Activated CD4-positive, CD25-positive, alpha-beta regulatory T cell treated with anti-CD3 and anti-CD28 coated beads, Interleukin-2, amount 50 U/mL, for 16 hours (primary cell): ENCODE results near the gene HPSE2.
"Not testable (repeated sequence)": the region's sequence is repeated elsewhere in the genome, so short reads cannot be mapped to it uniquely, and the experiment has no call there.

Experiments
- DNase-seq: peaks from one replicate; pipeline ENCODE4 v3.0.0-alpha.2; 2020; ENCODE audit warnings: low read depth, low spot score

Gene HPSE2

DNA sequence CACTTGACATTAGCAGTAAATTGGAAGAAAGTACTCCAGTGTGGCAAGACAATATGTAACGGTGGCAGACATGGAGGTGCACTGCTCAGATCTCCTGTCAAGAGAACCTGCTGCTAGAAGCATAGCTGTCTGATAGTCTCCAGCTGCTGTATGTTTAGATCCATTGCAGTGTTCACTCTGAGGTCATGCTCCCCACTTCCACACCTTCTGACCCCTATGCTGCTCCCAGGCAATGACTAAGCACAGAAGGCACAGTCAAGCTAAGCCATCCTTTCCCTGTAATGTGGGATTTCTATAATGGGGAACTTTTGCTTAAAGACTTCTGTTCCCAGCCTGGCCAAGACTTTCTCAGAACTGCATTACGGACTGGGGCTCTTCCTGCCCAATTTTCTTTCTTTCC, 315.8 kb downstream of the HPSE2 start:
- no peak for DNase-seq

DNA sequence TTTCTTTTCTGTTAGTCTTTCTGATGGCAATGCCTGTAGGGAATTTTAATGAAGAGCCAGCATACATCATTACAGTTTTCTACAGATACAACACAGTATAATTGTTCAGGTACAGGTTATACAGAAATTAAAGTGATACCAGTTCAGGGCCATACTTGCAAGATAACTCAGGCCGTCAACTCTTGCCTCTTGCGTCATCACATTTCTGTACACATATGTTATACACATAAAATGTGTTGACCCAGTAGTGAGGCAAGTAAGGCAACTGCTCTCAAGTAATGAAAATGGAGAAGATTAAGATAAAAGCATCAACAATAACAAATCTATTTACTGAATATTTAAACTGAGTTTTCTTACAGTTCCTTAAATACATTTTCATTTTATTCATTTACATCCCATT, 317.8 kb downstream of the HPSE2 start:
- DNase-seq: no peak

DNA sequence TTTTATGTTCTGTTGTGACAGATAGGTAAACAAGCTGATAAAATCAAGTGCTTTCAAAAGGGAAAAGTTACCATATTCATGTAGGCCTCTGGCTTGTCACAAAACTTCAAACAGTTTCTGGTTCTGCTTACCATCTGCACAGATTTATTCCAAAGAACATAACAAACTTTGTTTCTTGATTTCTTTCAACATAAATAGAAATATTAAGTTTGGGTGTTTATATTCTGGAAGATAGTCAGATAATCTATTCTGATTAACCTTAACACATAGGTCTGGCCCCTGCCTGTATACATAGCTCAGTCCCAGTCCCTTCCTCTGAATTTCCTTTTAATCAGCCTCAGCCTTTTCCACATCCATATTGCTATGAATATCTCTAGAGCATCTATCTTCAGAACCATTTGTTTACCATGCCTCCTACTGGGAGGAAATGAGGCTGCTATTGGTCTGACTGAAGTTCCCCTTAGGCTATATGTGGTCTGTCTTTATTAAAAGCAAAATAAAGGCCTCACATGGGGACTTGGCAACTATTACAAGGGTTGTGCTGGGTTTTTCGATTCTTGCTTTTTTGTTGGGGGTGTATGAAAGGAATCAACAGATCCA, 319.0 kb downstream of the HPSE2 start:
- DNase-seq: no peak

DNA sequence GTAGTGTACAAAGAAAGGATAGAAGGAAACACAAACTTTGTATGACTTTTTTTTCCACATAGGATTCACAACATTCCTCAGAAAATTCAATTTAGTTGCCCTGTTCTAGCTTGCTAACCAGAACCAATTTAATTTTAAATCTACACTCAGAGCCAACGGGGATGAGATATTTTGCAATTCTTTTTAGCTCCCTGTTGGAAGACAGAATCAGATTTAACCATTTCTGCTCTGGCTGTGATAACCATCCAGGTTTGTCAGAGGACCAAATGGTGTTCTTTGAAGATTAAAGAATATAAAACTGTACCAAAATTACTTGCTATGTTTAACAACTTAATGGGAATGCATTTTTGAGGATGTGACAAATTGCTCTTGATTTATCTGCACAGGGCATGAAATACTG, 319.7 kb downstream of the HPSE2 start:
- DNase-seq: no peak

DNA sequence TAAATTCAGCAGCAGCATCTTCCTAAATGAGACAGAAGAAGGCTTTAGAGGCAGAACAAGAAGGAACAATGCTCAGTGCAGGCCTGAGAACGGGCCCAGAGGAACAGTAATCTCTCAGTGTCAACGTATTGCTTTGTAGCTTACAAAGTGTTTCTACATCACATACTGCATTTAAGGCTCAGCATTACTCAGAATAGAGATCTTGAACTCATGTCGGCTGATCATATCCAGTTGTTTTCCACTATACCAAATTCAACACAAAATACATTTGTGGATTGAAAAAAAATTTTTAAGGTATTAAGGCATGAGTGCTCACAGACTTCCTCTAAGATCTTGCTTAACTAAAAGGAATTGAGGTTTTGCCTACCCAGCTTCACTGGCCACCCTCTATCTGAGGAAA, 325.1 kb downstream of the HPSE2 start:
- no peak for DNase-seq

DNA sequence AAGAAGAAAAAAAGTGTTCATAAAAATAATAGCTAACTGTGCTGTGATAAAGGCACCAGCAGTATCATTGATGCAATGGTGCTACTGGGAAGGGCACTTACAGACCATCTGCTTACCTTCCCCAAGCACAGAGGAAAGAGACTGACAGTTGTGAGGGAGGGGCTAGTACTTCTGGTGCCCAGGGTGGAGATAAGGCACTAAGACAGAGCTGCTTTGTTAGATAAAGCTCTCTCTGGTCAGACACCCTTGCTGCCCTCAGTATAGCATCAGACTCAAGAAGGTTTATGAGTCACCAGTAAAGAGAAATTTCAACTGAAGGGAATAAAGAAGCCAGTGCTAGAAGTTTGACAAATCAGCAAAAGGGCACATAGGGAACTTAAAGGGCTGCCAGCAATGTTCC, 325.6 kb downstream of the HPSE2 start:
- no peak for DNase-seq

DNA sequence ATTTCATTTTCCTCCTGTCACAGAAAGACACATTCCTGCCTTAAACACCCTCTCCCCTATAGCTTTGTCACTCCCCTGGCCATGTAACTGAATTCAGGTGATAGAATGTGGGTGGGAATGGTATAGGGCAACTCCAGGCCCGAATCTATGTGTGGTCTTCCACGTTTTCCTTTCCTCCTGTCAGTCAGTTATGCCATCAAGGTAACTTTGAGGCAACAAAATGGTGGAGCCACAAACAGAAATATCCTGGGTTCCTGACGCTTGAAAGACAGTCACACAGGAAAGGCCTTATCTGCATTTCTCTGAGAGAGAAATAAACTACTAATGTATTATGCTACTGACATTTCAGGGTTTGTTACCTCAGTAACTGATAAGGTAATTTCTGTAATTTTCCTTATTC, 326.8 kb downstream of the HPSE2 start:
- DNase-seq: no peak

DNA sequence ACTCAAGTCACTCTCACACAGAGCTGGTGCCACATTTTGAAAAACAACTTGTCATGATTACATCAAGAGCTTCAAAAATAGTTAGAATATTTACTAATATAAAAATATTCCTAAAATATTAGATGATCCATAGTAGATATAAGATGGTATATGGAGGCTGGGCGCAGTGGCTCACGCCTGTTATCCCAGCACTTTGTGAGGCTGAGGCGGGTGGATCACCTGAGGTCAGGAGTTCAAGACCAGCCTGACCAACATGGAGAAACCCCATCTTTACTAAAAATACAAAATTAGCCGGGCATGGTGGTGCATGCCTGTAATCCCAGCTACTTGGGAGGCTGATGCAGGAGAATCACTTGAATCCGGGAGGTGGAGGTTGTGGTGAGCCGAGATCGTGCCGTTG, 327.4 kb downstream of the HPSE2 start:
- DNase-seq: not testable (repeated sequence)

DNA sequence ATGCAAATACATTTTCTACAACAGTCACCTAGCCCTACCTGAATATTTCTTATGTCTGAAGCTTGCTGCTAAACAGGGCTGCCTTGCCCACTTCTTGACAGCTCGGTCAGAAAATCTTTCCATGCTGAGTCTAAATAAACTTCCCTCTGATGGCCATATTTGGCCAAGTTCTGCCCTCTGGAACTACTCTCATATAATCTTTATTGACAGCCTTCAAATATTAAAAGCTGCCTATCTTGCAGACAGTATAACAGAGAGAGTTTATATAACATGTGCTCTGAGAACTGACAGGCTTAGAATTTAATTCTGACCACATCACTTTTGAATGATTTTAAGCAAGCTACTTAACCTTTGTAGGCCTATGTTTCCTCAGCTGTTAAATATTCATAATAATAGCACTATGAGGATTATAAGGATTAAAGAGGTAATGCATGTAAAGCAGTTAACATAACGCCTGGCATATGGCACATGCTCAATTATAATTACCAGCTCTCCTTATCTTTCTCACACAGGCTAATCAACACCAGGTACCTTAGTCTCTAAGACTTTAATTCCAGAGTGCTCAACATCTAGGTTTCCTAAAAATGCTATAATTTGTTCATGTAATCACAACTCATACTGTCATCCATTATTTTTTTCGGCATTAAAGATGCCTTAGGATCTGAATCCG, 334.1 kb downstream of the HPSE2 start:
- no peak for DNase-seq

DNA sequence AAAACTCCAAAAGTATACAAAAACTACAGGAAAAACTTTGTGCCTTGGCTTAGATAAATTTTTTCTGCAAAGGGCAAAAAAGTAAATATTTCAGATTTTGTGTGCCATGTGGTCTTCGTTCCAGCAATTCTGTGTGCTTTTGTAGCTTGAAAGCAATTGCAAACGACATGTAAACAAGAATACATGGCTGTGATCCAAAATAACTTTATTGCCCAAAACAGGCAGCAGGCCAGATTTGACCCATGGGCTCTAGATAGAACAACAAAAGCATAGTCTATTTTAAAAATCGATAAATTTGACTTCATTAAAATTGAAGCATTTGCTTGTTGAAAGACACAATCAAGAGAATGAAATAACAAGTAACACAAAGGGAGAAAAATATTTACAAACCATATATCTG, 336.6 kb downstream of the HPSE2 start:
- DNase-seq: no peak

DNA sequence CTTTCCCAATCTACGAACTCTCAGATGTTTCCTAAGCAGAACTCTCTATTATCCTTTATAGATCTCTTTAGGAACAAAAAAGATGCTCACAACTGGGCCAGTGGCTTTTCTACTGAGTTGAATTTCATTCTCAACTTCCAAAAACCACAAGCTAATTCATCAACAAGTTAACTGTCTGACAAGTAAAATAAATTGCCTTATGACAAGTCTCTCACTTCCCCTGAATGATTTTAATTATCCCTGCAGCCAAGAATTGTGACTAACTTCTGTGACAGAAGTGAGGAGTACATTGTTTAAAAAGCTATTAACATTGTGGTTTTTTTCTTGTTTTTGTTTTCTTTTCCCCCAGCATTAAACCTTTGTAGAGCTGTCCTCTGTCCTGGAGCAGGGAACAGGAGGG, 343.1 kb downstream of the HPSE2 start:
- DNase-seq: no peak

DNA sequence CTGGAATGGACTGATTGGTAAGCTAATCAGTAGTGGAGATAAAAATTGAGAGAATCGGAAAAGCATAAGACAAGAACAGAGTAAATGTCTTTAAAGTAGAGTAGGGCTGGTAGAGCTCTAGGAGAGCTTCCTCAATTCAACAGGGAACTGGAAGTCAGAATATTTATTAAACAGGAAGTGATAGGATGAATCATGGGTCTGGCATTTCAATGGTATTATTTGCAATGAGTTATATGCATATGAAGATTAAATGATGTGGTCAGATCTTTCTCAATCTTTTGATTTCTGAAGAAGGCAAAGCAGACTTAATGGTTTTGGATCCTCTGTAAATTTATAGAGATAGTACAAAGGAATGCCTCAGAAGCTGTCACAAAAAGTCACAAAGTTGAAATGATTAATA, 349.0 kb downstream of the HPSE2 start:
- no peak for DNase-seq

DNA sequence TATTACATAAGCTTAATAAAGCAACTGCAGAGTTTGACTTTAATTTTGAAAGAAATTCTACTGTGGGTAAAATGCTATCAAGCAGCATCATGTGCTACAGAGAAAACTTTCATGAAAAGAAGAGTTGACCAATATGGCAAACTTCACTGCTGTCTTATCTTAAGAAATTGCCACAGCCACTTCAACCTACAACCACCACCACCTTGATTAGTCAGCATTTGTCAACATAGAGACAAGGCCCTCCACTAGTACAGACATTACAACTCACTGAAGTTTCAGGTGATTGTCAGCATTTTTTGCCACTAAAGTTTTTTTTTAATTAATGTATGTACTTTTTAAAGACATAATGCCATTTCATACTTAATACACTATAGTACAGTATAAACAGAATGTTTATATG, 350.3 kb downstream of the HPSE2 start:
- no peak for DNase-seq

DNA sequence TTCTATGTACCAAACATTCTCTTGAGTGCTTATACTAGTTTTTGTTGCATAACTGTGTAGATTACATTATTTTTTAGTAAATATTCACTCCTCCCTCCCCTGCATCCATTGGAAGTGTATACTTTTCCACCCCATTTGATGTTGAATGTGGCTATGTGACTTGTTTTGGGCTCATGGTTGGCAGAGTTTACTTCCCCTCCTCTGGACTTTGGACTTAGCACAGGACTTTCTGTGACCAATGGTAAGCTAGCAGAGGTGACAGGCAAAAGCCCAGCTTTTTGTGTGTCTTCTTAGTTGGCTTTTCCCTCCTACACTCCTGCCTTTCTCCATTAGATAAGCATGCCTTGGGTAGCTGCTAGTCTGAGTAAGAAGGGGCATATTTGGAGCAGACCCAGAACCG, 353.9 kb downstream of the HPSE2 start:
- no peak for DNase-seq

DNA sequence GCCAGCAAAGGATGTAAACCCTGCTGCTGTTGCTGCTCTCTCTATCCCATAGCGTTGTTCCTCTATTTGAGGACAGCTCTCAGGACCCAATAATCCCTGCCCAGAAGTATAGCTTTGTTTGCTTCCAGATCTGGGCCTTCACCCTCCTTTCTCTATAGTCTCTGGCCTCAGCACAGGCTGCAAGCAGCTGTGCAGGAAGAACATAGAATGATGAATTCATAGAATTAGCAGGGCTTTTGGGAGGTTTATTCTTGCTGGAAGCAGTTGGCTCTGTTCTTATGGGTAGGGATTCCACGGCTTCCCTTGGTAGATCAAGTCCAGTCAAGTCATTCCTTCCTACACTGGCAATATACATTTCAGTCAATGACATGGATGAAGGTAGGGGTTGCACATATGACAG, 354.7 kb downstream of the HPSE2 start:
- no peak for DNase-seq

DNA sequence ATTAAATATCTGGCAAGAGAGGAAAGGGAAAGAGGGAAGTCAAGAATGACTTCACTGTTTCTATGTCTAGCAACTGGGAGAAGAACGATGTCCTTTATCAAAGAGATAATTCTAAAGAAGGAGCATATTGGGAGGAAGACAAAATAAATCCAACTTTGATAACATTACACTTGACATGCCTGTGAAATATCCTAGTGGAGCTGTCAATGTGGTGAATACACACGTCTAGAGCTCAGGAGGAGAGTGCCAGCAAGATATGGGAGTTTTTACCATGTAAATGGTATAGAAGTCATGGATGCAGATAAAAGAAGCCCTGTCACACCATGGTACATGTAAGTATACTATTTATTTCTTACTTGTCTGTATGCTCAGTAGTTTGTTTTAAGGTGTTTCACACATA, 356.7 kb downstream of the HPSE2 start:
- DNase-seq: no peak

DNA sequence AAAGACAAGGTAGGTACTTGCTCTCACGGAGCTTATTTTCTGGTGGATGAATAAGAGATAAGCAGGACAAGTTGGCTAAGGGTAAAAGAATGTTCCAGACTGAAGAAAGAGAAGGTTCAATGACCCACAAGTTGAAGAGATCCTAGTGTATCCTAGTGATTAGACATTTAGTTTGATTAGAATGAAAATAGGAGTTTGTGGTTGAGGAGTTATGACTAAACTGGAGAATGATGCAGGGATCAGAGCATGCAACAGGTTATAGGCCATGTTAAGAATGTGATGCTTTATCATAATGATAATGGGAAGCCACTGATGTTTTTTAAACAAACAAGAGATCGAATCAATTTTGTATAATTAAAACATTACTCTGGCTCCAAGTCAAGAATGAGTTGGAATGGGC, 357.2 kb downstream of the HPSE2 start:
- DNase-seq: no peak

DNA sequence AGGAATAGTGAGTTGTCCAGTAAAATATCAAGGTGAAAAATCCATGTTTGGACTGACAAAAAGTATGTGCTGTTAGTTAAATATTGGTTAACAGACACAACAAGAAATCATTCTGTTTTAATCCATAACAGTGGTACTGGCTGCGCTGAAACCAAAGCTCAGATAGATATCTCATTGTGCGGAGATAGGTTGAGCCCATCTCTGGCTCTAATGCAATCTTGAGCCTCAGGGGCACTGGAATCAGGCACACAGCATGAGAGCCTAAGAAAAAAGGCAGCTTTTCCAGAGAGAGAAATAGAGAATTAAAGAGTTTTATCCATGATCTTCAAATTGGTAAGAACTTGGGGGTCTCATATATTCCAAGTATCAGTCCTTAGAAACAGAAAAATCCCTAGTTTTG, 373.7 kb downstream of the HPSE2 start:
- DNase-seq: no peak

DNA sequence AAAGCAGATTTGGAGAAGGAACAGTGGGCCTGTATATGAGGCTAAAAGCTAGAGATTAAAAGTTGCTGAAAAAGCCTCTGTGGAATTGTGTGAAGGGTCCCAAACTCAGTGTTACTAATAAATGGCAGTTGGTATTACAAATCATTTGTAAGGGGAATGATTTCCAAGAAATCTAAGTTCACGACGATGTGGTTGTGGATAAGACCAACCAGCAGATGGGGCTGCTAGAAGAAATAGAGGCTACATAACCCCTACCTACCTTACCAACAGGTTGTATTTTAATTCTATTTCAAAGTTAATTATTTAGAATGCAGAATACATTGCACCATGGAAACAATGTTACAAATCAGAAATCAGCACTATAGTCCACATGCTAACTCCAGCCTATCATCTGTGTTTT, 377.1 kb downstream of the HPSE2 start:
- no peak for DNase-seq

DNA sequence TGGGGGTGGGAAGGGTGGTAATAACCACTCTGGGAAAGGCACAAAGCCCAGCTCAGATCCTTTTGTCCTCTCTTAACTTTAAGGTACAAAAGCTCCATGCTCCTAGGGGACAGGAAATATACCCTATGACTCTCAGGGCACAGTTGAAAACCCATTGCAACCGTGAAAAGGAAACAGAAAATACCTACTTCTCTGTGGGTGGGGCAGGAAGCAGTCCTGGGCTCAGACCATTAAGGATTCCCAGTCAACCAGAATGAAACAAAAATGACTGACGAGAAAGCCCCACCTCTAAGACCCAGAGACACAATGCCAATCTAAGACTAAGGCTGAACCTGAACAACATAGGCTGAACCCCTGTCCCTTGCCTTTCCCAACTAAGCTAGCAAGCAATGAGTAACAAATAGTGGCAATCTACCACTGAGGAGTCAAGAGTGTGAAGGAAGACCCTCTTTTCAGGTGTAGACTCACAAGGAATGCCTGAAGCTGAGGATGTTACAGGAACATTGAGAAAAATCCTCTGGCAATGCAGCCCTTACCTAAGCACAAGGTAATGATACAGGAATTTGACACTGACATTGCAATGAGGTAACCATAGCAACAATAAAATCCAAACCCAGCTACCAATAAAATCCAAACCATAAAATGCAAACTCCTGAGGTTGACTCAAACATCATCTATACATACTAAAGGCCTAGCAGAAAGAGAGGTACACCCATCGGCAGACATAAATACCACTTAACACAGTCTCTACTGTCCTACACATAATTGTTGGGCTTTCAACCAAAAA, 380.1 kb downstream of the HPSE2 start:
- DNase-seq: no peak

DNA sequence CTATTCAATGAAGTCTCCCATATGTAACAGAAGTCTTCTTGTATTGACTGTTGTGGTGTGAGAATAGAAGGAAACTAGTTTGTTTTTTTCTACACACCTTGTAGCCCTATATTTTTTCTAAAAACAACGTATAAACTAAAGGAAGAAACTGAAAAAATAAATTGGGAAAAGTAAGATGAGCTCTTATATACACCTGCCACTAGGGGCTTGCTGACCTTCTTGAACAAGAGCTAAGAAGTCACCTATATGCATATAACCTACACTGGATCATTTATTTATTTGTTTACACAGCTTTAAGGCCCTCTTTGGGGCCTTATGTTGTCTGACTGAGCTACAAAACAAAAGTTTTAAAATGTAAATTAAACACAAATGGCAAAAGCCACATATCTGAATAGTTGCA, 383.0 kb downstream of the HPSE2 start:
- DNase-seq: no peak

DNA sequence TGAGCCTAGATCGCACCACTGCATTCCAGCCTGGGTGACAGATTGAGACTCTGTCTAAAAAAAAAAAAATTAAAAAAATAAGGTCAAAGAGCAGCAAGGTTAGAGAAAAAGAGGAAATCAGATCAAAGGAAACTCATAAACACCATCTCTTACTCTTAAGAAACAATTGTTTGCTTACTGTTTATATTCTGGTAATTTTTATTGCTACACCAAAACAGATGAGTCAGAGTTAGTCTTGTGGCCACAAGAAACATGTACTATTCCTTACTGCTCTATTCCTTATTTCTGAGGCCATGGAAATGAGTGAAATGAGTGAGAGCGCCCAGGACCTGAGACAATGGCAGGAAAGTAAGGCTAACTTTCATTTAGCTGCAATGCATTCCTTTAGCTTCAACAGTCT, 387.3 kb downstream of the HPSE2 start:
- no peak for DNase-seq

DNA sequence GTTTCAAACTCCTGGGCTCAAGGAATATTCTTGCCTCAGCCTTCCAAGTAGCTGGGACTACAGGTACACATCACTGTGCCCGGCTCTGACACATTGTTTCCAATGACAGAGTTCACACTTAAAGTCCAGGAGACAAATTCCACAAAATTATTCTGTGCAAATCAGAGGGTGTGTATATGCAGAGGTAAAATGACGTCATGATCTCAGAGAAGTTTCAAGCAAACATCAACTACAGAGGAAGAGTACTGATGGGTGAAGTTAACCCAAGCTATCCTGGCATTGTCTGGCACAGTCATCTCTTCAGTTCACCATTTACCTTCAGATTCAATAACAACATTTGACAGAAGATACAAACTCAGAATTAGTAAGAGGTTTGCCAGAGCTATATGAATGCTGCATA, 388.9 kb downstream of the HPSE2 start:
- DNase-seq: no peak
